ENCODE measurements around the gene HIP1R. TPM values are rescaled to one million over a fixed set of nuclear protein-coding genes. Genes with fewer than 3 reads are reported as not detected.

The HIP1R gene
- total RNA-seq, 4 donors from 2014 or later, result 208 to 265 (median 238) TPM

- H3K9me3 ChIP-seq, result no peaks in the 10 kb centered on the region
- peak overlapping the region; percentile 76 to 89 (median 81) for H3K4me3 ChIP-seq
- peak in 2 of 3 donors; percentile 68 to 71 for DNase-seq
- peak overlapping the region; percentile 92 to 95 (median 94) for H3K27ac ChIP-seq
- H3K36me3 ChIP-seq, result no peaks in the 10 kb centered on the region
- no peaks in the 10 kb centered on the region for H3K27me3 ChIP-seq
- TF ChIP-seq POLR2A (IDR thresholded peaks at IDR 0.05) (peak in 1 of 2 donors; percentile 35), CTCF (IDR thresholded peaks at IDR 0.05) (peak in 1 of 6 experiments; percentile 20)
- H3K4me1 ChIP-seq, result peaks cover 0 to 59% (median 14%) of the 10 kb centered on the region in 4 donors
These were observed 59.2 kb downstream of the HIP1R start for GRCh38 chr12:122894193-122895121.

GRCh38 chr12:122895320-122895703 lies 60.1 kb downstream of the HIP1R start:
- no peaks in the 10 kb centered on the region for H3K9me3 ChIP-seq
- no peaks in the 10 kb centered on the region for H3K36me3 ChIP-seq
- H3K4me3 ChIP-seq, result peak overlapping the region; percentile 76 to 89 (median 81)
- H3K27me3 ChIP-seq, result no peaks in the 10 kb centered on the region
- no peak for TF ChIP-seq POLR2A (IDR thresholded peaks at IDR 0.05)
- TF ChIP-seq CTCF (IDR thresholded peaks at IDR 0.05), result no peak
- peaks cover 0 to 51% (median 14%) of the 10 kb centered on the region in 4 donors for H3K4me1 ChIP-seq
- H3K27ac ChIP-seq, result peak overlapping the region; percentile 92 to 95 (median 94)
- no peak for DNase-seq

- Histone ChIP-seq H3K4me3 (peak within 1 kb of the TSS; percentile 76 to 89 (median 81)), H3K27ac (peak within 1 kb of the TSS; percentile 92 to 95 (median 94)), H3K27me3 (no peaks in the 10 kb centered on the region), H3K36me3 (no peaks in the 10 kb centered on the region), H3K4me1 (peaks cover 0 to 45% (median 14%) of the 10 kb centered on the region in 4 donors), H3K9me3 (no peaks in the 10 kb centered on the region)
- TF ChIP-seq CTCF (IDR thresholded peaks at IDR 0.05) (peak in 3 of 6 experiments; percentile 20 to 24 (median 23)), POLR2A (IDR thresholded peaks at IDR 0.05) (peak; percentile 93 to 94)
- peak; percentile 82 to 91 (median 87) for DNase-seq
These were observed 60.7 kb downstream of the HIP1R start, which contains the start of gene VPS37B for GRCh38 chr12:122895704-122896636. TSS of gene VPS37B (minus strand) at chr12:122896124. CDS start at chr12:122896062, 62 bp downstream.

- Histone ChIP-seq H3K36me3 (no peaks in the 10 kb centered on the region), H3K4me3 (no peak overlapping the region), H3K27me3 (no peaks in the 10 kb centered on the region), H3K27ac (peak overlapping the region in 2 of 4 donors; percentile 20 to 95), H3K9me3 (no peaks in the 10 kb centered on the region), H3K4me1 (peaks cover 0 to 38% (median 14%) of the 10 kb centered on the region in 4 donors)
- TF ChIP-seq POLR2A (IDR thresholded peaks at IDR 0.05) (no peak), CTCF (IDR thresholded peaks at IDR 0.05) (no peak)
- DNase-seq, result peak in 1 of 3 donors; percentile 49
These were observed 61.4 kb downstream of the HIP1R start for GRCh38 chr12:122896662-122897061.

GRCh38 chr12:122899887-122900286 lies 64.6 kb downstream of the HIP1R start:
- H3K9me3 ChIP-seq, result no peaks in the 10 kb centered on the region
- H3K27ac ChIP-seq, result peak overlapping the region in 2 of 4 donors; percentile 75
- H3K36me3 ChIP-seq, result no peaks in the 10 kb centered on the region
- H3K27me3 ChIP-seq, result no peaks in the 10 kb centered on the region
- no peak overlapping the region for H3K4me3 ChIP-seq
- H3K4me1 ChIP-seq, result peaks cover 0 to 9% (median 6%) of the 10 kb centered on the region in 4 donors
- TF ChIP-seq POLR2A (IDR thresholded peaks at IDR 0.05), result no peak
- no peak for TF ChIP-seq CTCF (IDR thresholded peaks at IDR 0.05)
- peak in 1 of 3 donors; percentile 37 for DNase-seq

All from Peyer's patch (tissue), 4 donors.